HG03025 (cell line): ENCODE measurements around the gene KLHL4.
"Not testable (repeated sequence)": the region's sequence is repeated elsewhere in the genome, so short reads cannot be mapped to it uniquely, and the experiment has no call there.

Experiments used
- ATAC-seq: cut with Tn5 transposase; IDR thresholded peaks from one replicate; pipeline ENCODE4 v1.9.1; 2021; ENCODE audit warnings: mild to moderate bottlenecking, moderate library complexity; ENCODE audit not compliant: unreplicated experiment, low FRiP score

The KLHL4 gene

DNA sequence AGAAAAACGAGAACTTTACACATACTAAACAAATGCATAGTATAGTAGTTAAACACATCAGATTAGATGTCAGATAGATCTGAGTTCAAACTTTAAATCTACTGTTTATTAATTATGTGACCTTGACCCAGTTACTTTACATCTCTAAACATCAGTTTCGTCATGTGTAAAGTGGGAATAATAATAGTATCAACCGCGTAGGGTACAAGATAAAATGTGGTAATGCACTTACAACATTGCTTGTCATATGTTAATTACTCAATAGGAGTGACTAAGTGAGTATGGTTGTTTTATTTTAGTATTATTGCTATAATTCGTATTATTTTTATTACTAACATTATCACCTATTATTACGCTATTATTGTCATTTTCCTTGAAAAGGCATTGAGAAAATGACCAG is 144.2 kb downstream of the KLHL4 start:
- no peak for ATAC-seq

GRCh38 chrX:87663421-87663820 is 145.8 kb downstream of the KLHL4 start:
- no peak for ATAC-seq

DNA sequence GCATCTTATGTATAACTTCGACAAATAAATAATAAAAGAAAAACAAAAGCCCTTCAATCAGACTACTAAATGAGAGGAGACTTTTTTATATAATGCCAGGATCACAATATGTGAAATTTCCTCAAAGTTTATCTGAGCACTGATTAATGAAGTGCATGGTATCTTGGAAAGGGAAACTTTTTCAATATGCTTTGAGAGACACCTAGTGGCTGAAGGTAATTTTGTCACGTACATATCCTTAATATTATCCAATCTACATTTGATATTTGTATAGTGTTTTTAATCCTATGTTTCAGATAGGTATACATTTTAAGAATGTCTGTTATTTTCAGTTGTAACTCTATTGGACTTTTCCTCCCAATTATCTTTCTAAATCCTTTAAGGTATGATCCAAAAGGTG is 146.8 kb downstream of the KLHL4 start:
- ATAC-seq, result no peak

GRCh38 chrX:87679849-87680248 is 162.2 kb downstream of the KLHL4 start:
- no peak for ATAC-seq

GRCh38 chrX:87687703-87688102 is 170.1 kb downstream of the KLHL4 start:
- ATAC-seq, result no peak

DNA sequence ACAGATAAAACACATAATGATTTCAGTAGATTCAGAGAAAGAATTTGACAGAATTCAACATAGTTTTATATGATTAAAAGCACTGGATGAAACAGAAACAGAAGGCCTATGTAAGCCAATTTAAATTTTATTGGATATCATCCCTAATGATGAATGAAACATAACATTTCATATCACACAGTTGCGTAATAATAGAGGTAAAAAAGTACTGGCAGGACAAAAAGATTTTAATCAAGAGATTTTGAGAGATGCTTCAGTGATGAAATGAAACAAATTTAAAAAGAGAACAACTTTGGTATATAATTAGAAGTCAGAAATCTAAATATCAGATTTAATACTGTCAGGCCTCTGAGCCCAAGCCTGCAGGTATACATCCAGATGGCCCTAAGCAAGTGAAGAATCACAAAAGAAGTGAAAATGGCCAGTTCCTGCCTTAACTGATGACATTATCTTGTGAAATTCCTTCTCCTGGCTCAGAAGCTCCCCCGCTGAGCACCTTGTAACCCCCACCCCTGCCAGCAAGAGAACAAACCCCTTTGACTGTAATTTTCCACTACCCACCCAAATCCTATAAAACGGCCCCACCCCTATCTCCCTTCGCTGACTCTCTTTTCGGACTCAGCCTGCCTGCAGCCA is 170.6 kb downstream of the KLHL4 start:
- not testable (repeated sequence) for ATAC-seq

- ATAC-seq, result not testable (repeated sequence)
Observed at GRCh38 chrX:87689218-87689617, 171.6 kb downstream of the KLHL4 start.

- ATAC-seq, result no peak
Observed at GRCh38 chrX:87693204-87693603, 175.6 kb downstream of the KLHL4 start.

DNA sequence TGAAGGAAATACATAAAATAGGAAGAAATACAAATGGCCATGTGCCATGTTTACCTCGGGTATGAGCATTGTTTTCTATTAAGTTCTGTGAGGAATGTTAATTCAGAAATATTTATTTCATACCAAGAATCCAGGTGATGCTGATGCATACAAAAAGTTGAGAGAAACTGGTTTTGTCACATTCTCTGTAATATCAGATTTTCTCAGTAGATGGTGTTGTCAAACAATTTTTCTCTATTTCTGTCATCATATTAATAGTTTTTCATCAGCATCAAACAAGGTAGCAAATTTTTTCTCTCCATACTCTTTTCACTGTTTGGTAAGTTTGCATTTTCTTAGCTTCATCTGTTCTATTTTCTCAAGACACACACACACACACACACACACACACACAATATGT is 179.8 kb downstream of the KLHL4 start:
- ATAC-seq, result no peak

DNA sequence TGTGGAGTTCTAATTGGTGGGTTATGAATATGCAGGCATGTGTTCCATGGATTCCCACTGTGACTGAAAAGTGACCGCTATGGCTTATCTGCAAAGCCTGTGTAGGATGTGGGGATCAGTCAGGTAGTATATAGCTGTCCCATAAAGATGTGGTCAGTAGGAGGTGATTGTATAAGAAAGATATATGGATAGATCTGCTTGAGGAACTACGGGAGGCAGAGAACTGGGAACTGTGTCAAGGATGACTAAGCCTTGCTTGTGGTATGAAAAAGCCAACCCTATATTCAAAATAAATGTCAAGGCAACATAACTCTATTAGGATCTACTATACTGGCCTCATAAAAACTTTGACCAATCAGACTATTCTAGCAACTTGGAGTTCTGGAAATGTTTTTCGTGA is 185.2 kb downstream of the KLHL4 start:
- ATAC-seq, result no peak

DNA sequence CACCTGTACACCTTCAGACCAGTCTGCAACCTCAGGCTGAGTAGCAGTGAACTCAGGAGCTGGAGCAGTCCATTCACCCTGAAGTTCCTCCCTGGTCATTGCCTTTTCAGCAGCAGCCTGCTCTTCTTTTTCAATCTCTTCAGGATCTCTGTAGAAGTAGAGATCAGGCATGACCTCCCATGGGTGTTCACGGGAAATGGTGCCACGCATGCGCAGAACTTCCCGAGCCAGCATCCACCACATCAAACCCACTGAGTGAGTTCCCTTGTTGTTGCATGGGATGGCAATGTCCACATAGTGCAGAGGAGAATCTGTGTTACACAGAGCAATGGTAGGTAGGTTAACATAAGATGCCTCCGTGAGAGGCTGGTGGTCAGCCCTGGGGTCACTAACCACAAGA is 185.9 kb downstream of the KLHL4 start:
- ATAC-seq, result not testable (repeated sequence)

DNA sequence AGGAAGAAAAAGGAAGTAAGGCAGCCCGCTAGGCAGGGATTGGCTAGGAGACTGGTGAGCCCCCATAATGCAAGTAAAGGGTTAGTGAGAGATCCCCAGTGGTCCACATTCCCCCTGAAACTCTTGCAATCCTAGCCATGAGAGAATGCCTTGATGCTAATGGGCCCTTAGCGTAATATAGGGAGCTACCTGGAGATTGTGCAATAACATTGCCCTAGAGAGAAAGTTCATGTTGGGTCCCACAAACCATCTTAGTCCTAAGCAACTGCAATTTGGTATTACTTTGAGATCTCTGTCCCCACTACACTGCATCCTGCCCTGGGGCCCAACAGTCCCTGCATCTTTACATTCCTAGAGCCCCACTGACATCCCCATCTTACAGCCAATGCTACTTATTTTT is 188.5 kb downstream of the KLHL4 start:
- no peak for ATAC-seq

DNA sequence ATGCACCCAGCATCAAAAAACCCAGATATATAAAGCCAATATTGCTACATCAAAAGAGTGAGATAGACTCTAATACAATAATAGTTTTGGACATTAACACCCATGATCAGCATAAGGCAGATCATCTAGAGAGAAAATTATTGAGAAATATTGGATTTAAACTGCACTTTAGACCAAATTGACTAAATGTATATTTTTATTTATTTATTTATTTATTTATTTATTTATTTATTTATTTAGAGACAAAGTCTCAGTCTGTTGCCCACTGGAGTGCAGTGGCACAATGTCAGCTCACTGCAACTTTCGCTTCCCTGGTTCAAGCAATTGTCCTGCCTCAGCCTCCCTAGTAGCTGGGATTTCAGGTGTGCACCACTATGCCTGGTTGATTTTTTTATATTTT is 193.0 kb downstream of the KLHL4 start:
- no peak for ATAC-seq
